SK-N-SH (cell line): ENCODE measurements around the gene TBK1.

Source experiments
- ELF1 ChIP-seq: IDR thresholded peaks from 2 replicates; pipeline ENCODE4 v1.4.0; 2012
- EP300 ChIP-seq, 2 experiments: IDR thresholded peaks; 2 replicates each; pipeline versions ENCODE4 v1.4.0 to v1.6.1; 2012; ENCODE audit warnings: borderline replicate concordance in 1 of 2, low read depth in 1 of 2, low read length in 1 of 2
- TCF12 ChIP-seq: IDR thresholded peaks from 2 replicates; pipeline ENCODE4 v1.4.0; 2012
- TF ChIP-seq, protein P1 (sequence below): fragments of 200-600 bp; sonication (generic); IDR thresholded peaks from 2 replicates; pipeline ENCODE4 v1.6.1; 2017; ENCODE audit warnings: antibody characterized with exemption, mild to moderate bottlenecking, moderate library complexity
- TF ChIP-seq, protein P2 (sequence below): IDR thresholded peaks from 2 replicates; pipeline ENCODE4 v1.4.0; 2012; ENCODE audit warnings: low read depth, borderline replicate concordance
- TF ChIP-seq, protein P3 (sequence below): IDR thresholded peaks from 2 replicates; pipeline ENCODE4 v1.4.0; 2012; ENCODE audit warnings: low read depth, borderline replicate concordance

DNA sequence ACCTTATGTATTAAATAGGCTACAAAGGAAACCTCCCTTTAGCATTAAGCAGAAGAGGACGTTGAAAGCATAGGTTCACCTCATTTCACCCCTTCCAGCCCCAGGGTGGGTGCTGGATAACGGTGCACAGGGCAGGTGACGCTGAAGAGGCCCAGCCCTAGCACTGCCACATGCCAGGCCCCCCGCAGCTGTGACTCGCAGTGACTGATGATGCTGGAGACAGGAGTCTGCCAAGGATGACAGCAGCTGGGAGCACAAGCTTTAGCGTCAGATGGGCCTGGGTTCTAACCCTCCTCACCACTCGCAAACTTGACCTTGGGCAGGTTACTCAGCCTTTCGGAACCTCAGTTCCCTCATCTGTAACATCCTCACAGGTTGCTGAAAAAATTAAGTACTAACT, 76.7 kb downstream of the TBK1 start:
- TF ChIP-seq TCF12 (no peak), ELF1 (no peak), EP300 (IDR thresholded peaks at IDR 0.05; ENCODE audit: borderline replicate concordance in 1 of 2, low read depth in 1 of 2, low read length in 1 of 2) (no peak)
- TF ChIP-seq, protein P1, sequence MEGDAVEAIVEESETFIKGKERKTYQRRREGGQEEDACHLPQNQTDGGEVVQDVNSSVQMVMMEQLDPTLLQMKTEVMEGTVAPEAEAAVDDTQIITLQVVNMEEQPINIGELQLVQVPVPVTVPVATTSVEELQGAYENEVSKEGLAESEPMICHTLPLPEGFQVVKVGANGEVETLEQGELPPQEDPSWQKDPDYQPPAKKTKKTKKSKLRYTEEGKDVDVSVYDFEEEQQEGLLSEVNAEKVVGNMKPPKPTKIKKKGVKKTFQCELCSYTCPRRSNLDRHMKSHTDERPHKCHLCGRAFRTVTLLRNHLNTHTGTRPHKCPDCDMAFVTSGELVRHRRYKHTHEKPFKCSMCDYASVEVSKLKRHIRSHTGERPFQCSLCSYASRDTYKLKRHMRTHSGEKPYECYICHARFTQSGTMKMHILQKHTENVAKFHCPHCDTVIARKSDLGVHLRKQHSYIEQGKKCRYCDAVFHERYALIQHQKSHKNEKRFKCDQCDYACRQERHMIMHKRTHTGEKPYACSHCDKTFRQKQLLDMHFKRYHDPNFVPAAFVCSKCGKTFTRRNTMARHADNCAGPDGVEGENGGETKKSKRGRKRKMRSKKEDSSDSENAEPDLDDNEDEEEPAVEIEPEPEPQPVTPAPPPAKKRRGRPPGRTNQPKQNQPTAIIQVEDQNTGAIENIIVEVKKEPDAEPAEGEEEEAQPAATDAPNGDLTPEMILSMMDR: no peak
- TF ChIP-seq, protein P2, sequence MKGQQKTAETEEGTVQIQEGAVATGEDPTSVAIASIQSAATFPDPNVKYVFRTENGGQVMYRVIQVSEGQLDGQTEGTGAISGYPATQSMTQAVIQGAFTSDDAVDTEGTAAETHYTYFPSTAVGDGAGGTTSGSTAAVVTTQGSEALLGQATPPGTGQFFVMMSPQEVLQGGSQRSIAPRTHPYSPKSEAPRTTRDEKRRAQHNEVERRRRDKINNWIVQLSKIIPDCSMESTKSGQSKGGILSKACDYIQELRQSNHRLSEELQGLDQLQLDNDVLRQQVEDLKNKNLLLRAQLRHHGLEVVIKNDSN: no peak
- TF ChIP-seq, protein P3, sequence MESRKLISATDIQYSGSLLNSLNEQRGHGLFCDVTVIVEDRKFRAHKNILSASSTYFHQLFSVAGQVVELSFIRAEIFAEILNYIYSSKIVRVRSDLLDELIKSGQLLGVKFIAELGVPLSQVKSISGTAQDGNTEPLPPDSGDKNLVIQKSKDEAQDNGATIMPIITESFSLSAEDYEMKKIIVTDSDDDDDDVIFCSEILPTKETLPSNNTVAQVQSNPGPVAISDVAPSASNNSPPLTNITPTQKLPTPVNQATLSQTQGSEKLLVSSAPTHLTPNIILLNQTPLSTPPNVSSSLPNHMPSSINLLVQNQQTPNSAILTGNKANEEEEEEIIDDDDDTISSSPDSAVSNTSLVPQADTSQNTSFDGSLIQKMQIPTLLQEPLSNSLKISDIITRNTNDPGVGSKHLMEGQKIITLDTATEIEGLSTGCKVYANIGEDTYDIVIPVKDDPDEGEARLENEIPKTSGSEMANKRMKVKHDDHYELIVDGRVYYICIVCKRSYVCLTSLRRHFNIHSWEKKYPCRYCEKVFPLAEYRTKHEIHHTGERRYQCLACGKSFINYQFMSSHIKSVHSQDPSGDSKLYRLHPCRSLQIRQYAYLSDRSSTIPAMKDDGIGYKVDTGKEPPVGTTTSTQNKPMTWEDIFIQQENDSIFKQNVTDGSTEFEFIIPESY: no peak
